HEK293T (cell line): ENCODE data around the gene CTAG1A.

Experiments
- ARNT ChIP-seq: fragments of 450-650 bp; IDR thresholded peaks from 2 replicates; pipeline ENCODE4 v1.6.1; 2017; ENCODE audit warnings: mild to moderate bottlenecking
- BHLHE40 ChIP-seq: fragments of 450-650 bp; IDR thresholded peaks from 2 replicates; pipeline ENCODE4 v1.6.1; 2016; ENCODE audit warnings: mild to moderate bottlenecking, moderate library complexity, borderline replicate concordance
- CTBP1 ChIP-seq: fragments of 450-650 bp; IDR thresholded peaks from 2 replicates; pipeline ENCODE4 v1.6.1; 2016; ENCODE audit warnings: borderline replicate concordance
- ELF4 ChIP-seq: fragments of 450-650 bp; IDR thresholded peaks from 2 replicates; pipeline ENCODE4 v1.6.1; 2017; ENCODE audit warnings: antibody characterized with exemption
- FOXA1 ChIP-seq: fragments of 450-650 bp; IDR thresholded peaks from 2 replicates; pipeline ENCODE4 v1.6.1; 2016; ENCODE audit warnings: mild to moderate bottlenecking
- FOXK2 ChIP-seq: fragments of 450-650 bp; IDR thresholded peaks from 2 replicates; pipeline ENCODE4 v1.6.1; 2016; ENCODE audit warnings: mild to moderate bottlenecking
- FOXM1 ChIP-seq: fragments of 450-650 bp; IDR thresholded peaks from 2 replicates; pipeline ENCODE4 v1.6.1; 2017; ENCODE audit warnings: mild to moderate bottlenecking, borderline replicate concordance
- HDGF ChIP-seq: fragments of 450-650 bp; IDR thresholded peaks from 2 replicates; pipeline ENCODE4 v1.6.1; 2017; ENCODE audit warnings: antibody characterized with exemption, borderline replicate concordance
- L3MBTL2 ChIP-seq: fragments of 450-650 bp; conservative IDR thresholded peaks from 2 replicates; pipeline ENCODE4 v1.6.1; 2016; ENCODE audit warnings: mild to moderate bottlenecking
- LEF1 ChIP-seq: fragments of 450-650 bp; IDR thresholded peaks from 2 replicates; pipeline ENCODE4 v1.6.1; 2017; ENCODE audit warnings: mild to moderate bottlenecking, borderline replicate concordance
- NFRKB ChIP-seq: fragments of 450-650 bp; IDR thresholded peaks from 2 replicates; pipeline ENCODE4 v1.6.1; 2016; ENCODE audit warnings: mild to moderate bottlenecking, moderate library complexity
- SP1 ChIP-seq: fragments of 450-650 bp; IDR thresholded peaks from 2 replicates; pipeline ENCODE4 v1.6.1; 2017
- SUZ12 ChIP-seq: fragments of 450-650 bp; IDR thresholded peaks from 2 replicates; pipeline ENCODE4 v1.6.1; 2016; ENCODE audit warnings: mild to moderate bottlenecking
- ZNF384 ChIP-seq: fragments of 450-650 bp; IDR thresholded peaks from 2 replicates; pipeline ENCODE4 v1.6.1; 2016

DNA sequence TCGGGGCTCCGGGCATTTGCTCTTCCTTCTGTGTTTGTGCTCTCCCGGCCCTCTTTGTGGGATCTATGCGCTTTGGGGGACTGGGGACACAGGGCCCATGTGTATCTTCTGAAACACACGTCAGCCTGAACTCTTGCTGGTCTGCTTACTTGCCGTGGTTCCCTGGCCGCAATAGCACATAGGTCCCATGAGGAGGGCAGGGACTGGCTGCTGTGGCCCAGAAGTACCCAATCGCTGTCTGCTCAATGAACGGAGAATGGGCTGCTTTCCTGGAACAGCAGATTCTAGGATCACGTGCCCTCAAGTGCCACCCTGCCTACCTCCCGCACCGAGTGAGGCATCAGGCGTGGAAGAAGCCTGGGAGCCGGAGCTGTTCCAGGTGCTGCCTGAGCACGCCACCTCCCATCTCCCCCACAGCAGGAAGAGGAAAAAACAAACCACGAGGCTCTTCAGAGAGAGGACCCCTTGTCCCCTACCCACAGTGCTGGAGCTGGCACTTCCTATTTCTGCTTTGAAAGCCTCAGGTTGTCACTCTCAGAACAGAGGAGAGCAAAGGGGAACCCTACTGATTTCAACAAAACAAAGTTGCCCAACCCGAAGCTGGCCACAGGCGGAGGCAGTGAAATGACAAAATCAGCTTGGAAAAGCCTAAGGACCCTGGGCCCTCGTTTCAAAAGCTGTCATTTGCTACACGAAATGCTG, 42.1 kb upstream of the CTAG1A start:
- no peak for TF ChIP-seq FOXK2
- no peak for TF ChIP-seq SUZ12
- no peak for TF ChIP-seq ELF4
- TF ChIP-seq LEF1 = no peak
- TF ChIP-seq ZNF384 = no peak
- TF ChIP-seq SP1 = no peak
- no peak for TF ChIP-seq NFRKB
- no peak for TF ChIP-seq CTBP1
- no peak for TF ChIP-seq FOXA1
- no peak for TF ChIP-seq FOXM1
- TF ChIP-seq BHLHE40 = no peak
- TF ChIP-seq L3MBTL2 = no peak
- no peak for TF ChIP-seq HDGF
- TF ChIP-seq ARNT = no peak
